GM12892 (cell line): ENCODE measurements around the gene TMSB4X.

Source experiments
- POLR2A ChIP-seq: IDR thresholded peaks from 2 replicates; pipeline ENCODE4 v1.6.1; 2011; ENCODE audit warnings: low read depth, low read length, control low read depth
- POLR2AphosphoS5 ChIP-seq: IDR thresholded peaks from 2 replicates; pipeline ENCODE4 v1.6.1; 2011; ENCODE audit warnings: low read depth, low read length, control low read depth
- TAF1 ChIP-seq: IDR thresholded peaks from 2 replicates; pipeline ENCODE4 v1.6.1; 2011; ENCODE audit warnings: low read depth, mild to moderate bottlenecking, control low read depth, low read length, borderline replicate concordance

DNA sequence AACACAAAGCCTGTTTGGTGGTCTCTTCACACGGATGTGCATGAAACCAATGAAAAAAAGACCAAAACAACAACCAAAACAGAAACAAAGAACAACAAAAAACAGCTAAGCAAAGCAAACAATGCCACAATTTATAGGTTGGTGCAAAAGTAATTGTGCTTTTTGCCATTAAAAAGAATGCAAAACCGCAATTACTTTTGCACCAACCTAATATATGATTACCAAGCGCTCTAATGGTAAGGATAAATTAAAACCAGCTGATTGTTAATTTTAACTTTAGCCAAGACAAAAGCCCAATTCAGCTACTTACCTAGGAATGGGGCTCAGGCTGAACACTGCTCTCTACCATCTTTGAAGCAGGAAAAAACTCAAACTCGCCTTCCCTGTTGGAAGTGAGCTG, 29.4 kb upstream of the TMSB4X start:
- TF ChIP-seq POLR2AphosphoS5 (no peak), POLR2A (no peak), TAF1 (no peak)
